Effector memory CD4-positive, alpha-beta T cell (primary cell): ENCODE data around the gene HAND1.
"Not testable (repeated sequence)": the region's sequence is repeated elsewhere in the genome, so short reads cannot be mapped to it uniquely, and the experiment has no call there.

Source experiments
- DNase-seq, 3 donors: peaks; one replicate each; pipeline ENCODE4 v3.0.0-alpha.2; 2020
- H3K27ac ChIP-seq: 2 replicates; pipeline ENCODE4 v1.7.0; 2013; ENCODE audit warnings: mild to moderate bottlenecking, low read length, moderate library complexity; ENCODE audit not compliant: insufficient read depth, poor library complexity, severe bottlenecking
- H3K27me3 ChIP-seq: replicated peaks from 2 replicates; pipeline ENCODE4 v1.7.0; 2013; ENCODE audit warnings: mild to moderate bottlenecking, low read length; ENCODE audit not compliant: insufficient read depth, control insufficient read depth, poor library complexity, severe bottlenecking
- H3K36me3 ChIP-seq: 2 replicates; pipeline ENCODE4 v1.7.0; 2013; ENCODE audit warnings: mild to moderate bottlenecking, low read length, moderate library complexity; ENCODE audit not compliant: control insufficient read depth, insufficient read depth
- H3K4me1 ChIP-seq: 2 replicates; pipeline ENCODE4 v1.7.0; 2013; ENCODE audit warnings: low read length, mild to moderate bottlenecking; ENCODE audit not compliant: control insufficient read depth, insufficient read depth, poor library complexity, severe bottlenecking
- H3K4me3 ChIP-seq: 2 replicates; pipeline ENCODE4 v1.7.0; 2013; ENCODE audit warnings: low read length, low read depth, mild to moderate bottlenecking; ENCODE audit not compliant: insufficient read depth, poor library complexity, severe bottlenecking
- H3K9me3 ChIP-seq: 2 replicates; pipeline ENCODE4 v1.7.0; 2013; ENCODE audit warnings: mild to moderate bottlenecking, low read length, moderate library complexity; ENCODE audit not compliant: control insufficient read depth

HAND1 gene

GRCh38 chr5:154518438-154518867 is 40.4 kb upstream of the HAND1 start:
- Histone ChIP-seq H3K27me3 (peaks cover 4% of the 10 kb centered on the region), H3K4me3 (no peak overlapping the region)
- no peak for DNase-seq

GRCh38 chr5:154517810-154518437 is 39.9 kb upstream of the HAND1 start:
- Histone ChIP-seq H3K9me3 (no peaks in the 10 kb centered on the region), H3K4me3 (no peak overlapping the region), H3K4me1 (no peaks in the 10 kb centered on the region), H3K27ac (no peak overlapping the region), H3K36me3 (no peaks in the 10 kb centered on the region), H3K27me3 (peaks cover 4% of the 10 kb centered on the region)
- no peak for DNase-seq

More at GRCh38 chr5:154518438-154518867, 40.4 kb upstream of the HAND1 start:
- Histone ChIP-seq H3K9me3 (no peaks in the 10 kb centered on the region), H3K27ac (no peak overlapping the region), H3K4me1 (no peaks in the 10 kb centered on the region), H3K36me3 (no peaks in the 10 kb centered on the region)

- no peaks in the 10 kb centered on the region for H3K4me1 ChIP-seq
- peaks cover 4% of the 10 kb centered on the region for H3K27me3 ChIP-seq
- H3K4me3 ChIP-seq, result no peak overlapping the region
- no peak for DNase-seq
- H3K27ac ChIP-seq, result no peak overlapping the region
- no peaks in the 10 kb centered on the region for H3K9me3 ChIP-seq
- no peaks in the 10 kb centered on the region for H3K36me3 ChIP-seq
Measured at GRCh38 chr5:154517181-154517580, 39.2 kb upstream of the HAND1 start.

- H3K27ac ChIP-seq, result no peak overlapping the region
Measured at GRCh38 chr5:154516475-154516874, 38.4 kb upstream of the HAND1 start.

GRCh38 chr5:154515488-154515887 is 37.5 kb upstream of the HAND1 start:
- not testable (repeated sequence) for H3K4me3 ChIP-seq, DNase-seq

More at GRCh38 chr5:154516475-154516874, 38.4 kb upstream of the HAND1 start:
- Histone ChIP-seq H3K9me3 (no peaks in the 10 kb centered on the region), H3K4me3 (no peak overlapping the region), H3K36me3 (no peaks in the 10 kb centered on the region), H3K4me1 (no peaks in the 10 kb centered on the region), H3K27me3 (peaks cover 4% of the 10 kb centered on the region)
- no peak for DNase-seq

GRCh38 chr5:154514331-154514730 is 36.3 kb upstream of the HAND1 start:
- no peaks in the 10 kb centered on the region for H3K9me3 ChIP-seq
- DNase-seq, result no peak
- no peaks in the 10 kb centered on the region for H3K27me3 ChIP-seq
- H3K27ac ChIP-seq, result no peak overlapping the region
- no peak overlapping the region for H3K4me3 ChIP-seq
- H3K4me1 ChIP-seq, result no peaks in the 10 kb centered on the region
- no peaks in the 10 kb centered on the region for H3K36me3 ChIP-seq

More at GRCh38 chr5:154515488-154515887, 37.5 kb upstream of the HAND1 start:
- not testable (repeated sequence) for H3K27me3 ChIP-seq, H3K36me3 ChIP-seq, H3K4me1 ChIP-seq, H3K27ac ChIP-seq, H3K9me3 ChIP-seq

GRCh38 chr5:154513669-154514084 is 35.6 kb upstream of the HAND1 start:
- Histone ChIP-seq H3K36me3 (no peaks in the 10 kb centered on the region), H3K27ac (no peak overlapping the region), H3K27me3 (no peaks in the 10 kb centered on the region), H3K4me3 (no peak overlapping the region), H3K4me1 (no peaks in the 10 kb centered on the region), H3K9me3 (no peaks in the 10 kb centered on the region)
- DNase-seq, result no peak

- no peak overlapping the region for H3K4me3 ChIP-seq
- no peak for DNase-seq
- no peaks in the 10 kb centered on the region for H3K27me3 ChIP-seq
- no peaks in the 10 kb centered on the region for H3K4me1 ChIP-seq
- H3K36me3 ChIP-seq, result no peaks in the 10 kb centered on the region
- H3K27ac ChIP-seq, result no peak overlapping the region
- H3K9me3 ChIP-seq, result no peaks in the 10 kb centered on the region
Measured at GRCh38 chr5:154511984-154512383, 34.0 kb upstream of the HAND1 start.

- Histone ChIP-seq H3K27ac (no peak overlapping the region), H3K4me3 (no peak overlapping the region), H3K36me3 (no peaks in the 10 kb centered on the region), H3K4me1 (no peaks in the 10 kb centered on the region), H3K27me3 (no peaks in the 10 kb centered on the region), H3K9me3 (no peaks in the 10 kb centered on the region)
- no peak for DNase-seq
Measured at GRCh38 chr5:154509784-154510555, 31.9 kb upstream of the HAND1 start.

- no peak for DNase-seq
- no peaks in the 10 kb centered on the region for H3K36me3 ChIP-seq
- H3K4me3 ChIP-seq, result no peak overlapping the region
- no peaks in the 10 kb centered on the region for H3K9me3 ChIP-seq
- H3K27ac ChIP-seq, result no peak overlapping the region
- no peaks in the 10 kb centered on the region for H3K4me1 ChIP-seq
- H3K27me3 ChIP-seq, result no peaks in the 10 kb centered on the region
Measured at GRCh38 chr5:154508114-154508513, 30.1 kb upstream of the HAND1 start.
